NT2/D1 (cell line): ENCODE results near the gene EPB41L4B.

Source experiments
- YY1 ChIP-seq: IDR thresholded peaks from 2 replicates; pipeline ENCODE4 v1.6.1; 2011; ENCODE audit not compliant: insufficient read length, insufficient read depth
- ZNF274 ChIP-seq: IDR thresholded peaks from 2 replicates; pipeline ENCODE4 v1.6.1; 2011; ENCODE audit warnings: mild to moderate bottlenecking, low read depth, low read length

DNA sequence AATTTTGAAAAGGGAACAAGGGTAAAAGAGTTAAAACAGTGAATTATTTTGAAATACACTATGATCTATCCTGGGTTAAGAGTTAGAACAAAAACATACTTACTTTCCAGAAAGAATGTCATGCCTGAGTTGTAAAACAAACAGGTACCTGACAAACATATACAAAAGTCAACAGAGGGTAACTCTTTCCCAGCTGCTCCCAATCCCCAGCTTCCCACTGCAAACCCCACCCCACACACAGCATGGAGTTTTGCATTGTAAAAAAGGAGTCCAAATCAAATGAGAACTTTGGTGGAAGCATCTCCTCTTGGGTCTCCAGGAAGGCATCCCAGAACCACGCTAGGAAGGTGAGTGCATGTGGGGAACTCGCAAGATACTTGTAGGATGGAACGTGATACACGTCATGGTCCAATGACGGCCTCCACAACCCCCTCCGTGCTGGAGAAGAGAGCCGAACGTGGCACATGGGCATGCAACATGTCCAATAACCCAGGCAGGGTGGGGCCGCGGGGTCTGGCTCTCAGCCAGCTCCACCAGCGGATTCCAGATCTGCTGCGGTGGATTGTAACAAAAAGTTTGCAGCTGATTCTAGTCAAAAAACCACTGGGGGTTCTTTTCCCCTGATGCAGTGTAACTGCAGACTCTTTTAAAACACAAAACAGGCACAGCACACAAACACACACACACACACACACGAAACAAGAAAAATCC lies 55.8 kb downstream of the EPB41L4B start:
- no peak for TF ChIP-seq YY1
- TF ChIP-seq ZNF274: no peak
